HCT116 (cell line): ENCODE measurements around the gene GET3. TPM values are rescaled to one million over a fixed set of nuclear protein-coding genes. Genes with fewer than 3 reads are reported as not detected.

Experiments used
- ATAC-seq: fragments of 200-7000 bp; cut with Tn5 transposase; 2 replicates; pipeline ENCODE4 v1.9.1; 2020; ENCODE audit warnings: mild to moderate bottlenecking, moderate library complexity
- BruUV-seq: library from RNA; stranded (reverse); fragments of 400-500 nt; replicated peaks from 2 replicates; lab custom pipeline; 2021; lab: Mats Ljungman, UMichigan
- CTCF ChIA-PET: fragments of 300-600 bp; sonication (Branson Sonifier 250); formaldehyde crosslinking; loops from one replicate; lab custom pipeline; 2021; ENCODE audit warnings: antibody characterized with exemption; lab: Charles Lee
- POLR2A ChIA-PET: fragments of 300-600, 350-600 bp; sonication (Branson Sonifier 250); formaldehyde crosslinking; loops from one replicate; lab custom pipeline; 2021; ENCODE audit warnings: antibody characterized with exemption; lab: Charles Lee
- RAD21 ChIA-PET, 2 experiments: fragments of 300-600 bp; sonication (Branson Sonifier 250); formaldehyde crosslinking; loops; one replicate each; lab custom pipeline; 2023; ENCODE audit warnings: low total read pairs in 2 of 2; ENCODE audit not compliant: uncharacterized antibody in 2 of 2, unreplicated experiment in 2 of 2, low non-redundant PET in 1 of 2; lab: Charles Lee
- DNase-seq: peaks from one replicate; pipeline ENCODE4 v3.0.0-alpha.2; 2010; ENCODE audit warnings: low read depth, low spot score
- H2AFZ ChIP-seq: fragments of 200-600 bp; shearing (Covaris generic), sonication (generic); 2 replicates; pipeline ENCODE4 v1.6.1; 2017; ENCODE audit warnings: low read depth, mixed run types, mixed read lengths, antibody characterized with exemption, low read length; ENCODE audit not compliant: poor library complexity, severe bottlenecking
- H3K27ac ChIP-seq: 2 replicates; pipeline ENCODE4 v1.5.1; 2012; ENCODE audit warnings: low read depth, low read length
- H3K27me3 ChIP-seq: fragments of 200-600 bp; sonication (generic); 2 replicates; pipeline ENCODE4 v1.6.1; 2016; ENCODE audit warnings: mixed run types, low read length, mixed read lengths; ENCODE audit not compliant: insufficient read depth
- H3K36me3 ChIP-seq, 2 experiments: fragments of 200-500 bp in 1 of 2; fragments of 200-600 bp in 1 of 2; sonication (Bioruptor generic) in 1 of 2; sonication (generic) in 1 of 2; 2 replicates each; pipeline versions ENCODE4 v1.5.1 to v1.6.1; 2014 to 2016; ENCODE audit warnings: low read length in 2 of 2, inconsistent platforms in 1 of 2, mixed read lengths in 1 of 2, mixed run types in 1 of 2; ENCODE audit not compliant: insufficient read depth in 2 of 2, control insufficient read depth in 1 of 2
- H3K4me1 ChIP-seq, 2 experiments: fragments of 200-600 bp in 1 of 2; sonication (generic) in 1 of 2; 2 replicates each; pipeline versions ENCODE4 v1.5.1 to v1.6.1; 2012 to 2017; ENCODE audit warnings: low read length in 2 of 2, inconsistent platforms in 1 of 2, mild to moderate bottlenecking in 1 of 2, mixed read lengths in 1 of 2, mixed run types in 1 of 2, moderate library complexity in 1 of 2; ENCODE audit not compliant: insufficient read depth in 2 of 2, control insufficient read depth in 1 of 2
- H3K4me2 ChIP-seq: fragments of 200-600 bp; sonication (generic); 2 replicates; pipeline ENCODE4 v1.6.1; 2017; ENCODE audit warnings: mixed run types, low read length, mixed read lengths
- H3K4me3 ChIP-seq, 2 experiments: fragments of 200-600 bp in 1 of 2; sonication (generic) in 1 of 2; replicated peaks in 1 of 2; 2 replicates each; pipeline ENCODE4 v1.5.1; 2011 to 2016; ENCODE audit warnings: low read length in 2 of 2, control low read depth in 1 of 2, low read depth in 1 of 2, mild to moderate bottlenecking in 1 of 2, mixed read lengths in 1 of 2, mixed run types in 1 of 2
- H3K79me2 ChIP-seq: fragments of 200-600 bp; sonication (generic); 2 replicates; pipeline ENCODE4 v1.6.1; 2017; ENCODE audit warnings: mild to moderate bottlenecking, mixed run types, low read length, moderate library complexity, mixed read lengths; ENCODE audit not compliant: insufficient read depth
- H3K9ac ChIP-seq: fragments of 200-600 bp; sonication (generic); 2 replicates; pipeline ENCODE4 v1.6.1; 2016; ENCODE audit warnings: low read length, mixed read lengths
- H3K9me2 ChIP-seq: fragments of 200-600 bp; sonication (generic), shearing (Covaris generic); 2 replicates; pipeline ENCODE4 v1.6.1; 2017; ENCODE audit warnings: mixed run types, mild to moderate bottlenecking, moderate library complexity; ENCODE audit not compliant: insufficient read depth
- H3K9me3 ChIP-seq, 2 experiments: fragments of 200-500 bp in 1 of 2; fragments of 200-600 bp in 1 of 2; sonication (Bioruptor generic) in 1 of 2; sonication (generic) in 1 of 2; 2 replicates each; pipeline ENCODE4 v1.6.1; 2014 to 2017; ENCODE audit warnings: low read length in 2 of 2, mixed read lengths in 2 of 2, inconsistent platforms in 1 of 2, low read depth in 1 of 2, mild to moderate bottlenecking in 1 of 2, mixed run types in 1 of 2, moderate library complexity in 1 of 2; ENCODE audit not compliant: control insufficient read depth in 1 of 2, insufficient read depth in 1 of 2
- H4K20me1 ChIP-seq: fragments of 200-600 bp; sonication (generic), shearing (Covaris generic); 2 replicates; pipeline ENCODE4 v1.6.1; 2017; ENCODE audit warnings: mixed run types, mild to moderate bottlenecking, moderate library complexity; ENCODE audit not compliant: insufficient read depth
- CBX3 ChIP-seq: IDR thresholded peaks from 2 replicates; pipeline ENCODE4 v1.6.1; 2012; ENCODE audit warnings: low read depth
- CEBPB ChIP-seq: IDR thresholded peaks from 2 replicates; pipeline ENCODE4 v1.6.1; 2012; ENCODE audit warnings: low read depth
- ELF1 ChIP-seq: IDR thresholded peaks from 2 replicates; pipeline ENCODE4 v1.6.1; 2012; ENCODE audit warnings: low read depth, borderline replicate concordance
- JUND ChIP-seq: IDR thresholded peaks from 2 replicates; pipeline ENCODE4 v1.6.1; 2012
- SRF ChIP-seq: IDR thresholded peaks from 2 replicates; pipeline ENCODE4 v1.6.1; 2012; ENCODE audit warnings: low read depth
- YY1 ChIP-seq: IDR thresholded peaks from 2 replicates; pipeline ENCODE4 v1.6.1; 2011; ENCODE audit warnings: low read length, low read depth, moderate library complexity, mild to moderate bottlenecking; ENCODE audit not compliant: insufficient replicate concordance; ENCODE audit errors: extremely low read depth
- ZBTB33 ChIP-seq: IDR thresholded peaks from 2 replicates; pipeline ENCODE4 v1.6.1; 2011; ENCODE audit warnings: mild to moderate bottlenecking, low read length, moderate library complexity; ENCODE audit not compliant: insufficient replicate concordance; ENCODE audit errors: extremely low read depth
- intact Hi-C: fragments of 100-400 bp; cut with micrococcal nuclease; formaldehyde crosslinking; loops from 2 replicates; pipeline ENCODE4 v1.10.0; 2022
- total RNA-seq: library from RNA; stranded (reverse); gene quantifications from one replicate; pipeline ENCODE4 v1.2.1, GENCODE V29; 2021; ENCODE audit not compliant: unreplicated experiment
- TF ChIP-seq, protein P1 (sequence below): IDR thresholded peaks from 2 replicates; pipeline ENCODE4 v1.6.1; 2012

The GET3 gene
- total RNA-seq, 1 experiment from 2014 or later = 77.6 TPM

GRCh38 chr19:12698138-12698537 is 39.2 kb upstream of the GET3 start:
- H3K4me2 ChIP-seq = no peak overlapping the region
- H2AFZ ChIP-seq = no peak overlapping the region
- H3K27me3 ChIP-seq = no peaks in the 10 kb centered on the region
- ChIA-PET POLR2A (no interaction called here), RAD21 (no interaction called here), CTCF (no interaction called here)
- H4K20me1 ChIP-seq = no peaks in the 10 kb centered on the region
- intact Hi-C loops = no loop called here
- no peak for ATAC-seq
- BruUV-seq = no TSS peak
- H3K9me2 ChIP-seq = no peaks in the 10 kb centered on the region
- H3K4me3 ChIP-seq = no peak overlapping the region
- TF ChIP-seq CBX3 (no peak), ZBTB33 (no peak), JUND (no peak), SRF (no peak), ELF1 (no peak), YY1 (no peak), CEBPB (no peak)
- TF ChIP-seq, protein P1, sequence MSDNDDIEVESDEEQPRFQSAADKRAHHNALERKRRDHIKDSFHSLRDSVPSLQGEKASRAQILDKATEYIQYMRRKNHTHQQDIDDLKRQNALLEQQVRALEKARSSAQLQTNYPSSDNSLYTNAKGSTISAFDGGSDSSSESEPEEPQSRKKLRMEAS = no peak
- peaks cover 13% of the 10 kb centered on the region; the same call in 1 of the 2 replicates for H3K79me2 ChIP-seq
- H3K9me3 ChIP-seq = no peaks in the 10 kb centered on the region
- H3K4me1 ChIP-seq = peaks cover 9 to 23% of the 10 kb centered on the region in 2 experiments; a peak in 3 of 4 replicates
- no peak for DNase-seq
- H3K9ac ChIP-seq = no peak overlapping the region
- peaks cover 33 to 35% of the 10 kb centered on the region in 2 experiments; a peak in 3 of 4 replicates for H3K36me3 ChIP-seq
- no peak overlapping the region for H3K27ac ChIP-seq
